ENCODE data around the gene SMIM30.

DNA sequence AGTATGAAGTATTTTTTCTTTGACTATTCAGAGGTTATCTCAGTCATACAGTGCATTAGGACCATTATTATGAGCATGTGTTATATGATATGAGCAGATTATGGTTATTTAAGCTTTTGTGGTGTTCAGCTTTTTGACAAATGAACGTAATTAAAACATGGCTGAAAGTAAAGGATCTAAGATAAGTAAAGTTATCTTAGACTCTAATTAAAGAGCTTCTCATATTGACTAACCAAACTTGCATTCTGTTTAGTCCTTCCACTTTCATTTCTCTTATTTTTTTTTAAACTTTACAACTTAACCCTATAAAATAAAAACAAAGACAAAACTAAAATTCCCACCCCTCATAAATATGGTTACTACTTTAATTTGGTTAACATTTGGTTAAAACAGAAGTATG lies 24.8 kb downstream of the SMIM30 start:
- TF ChIP-seq, protein P1, sequence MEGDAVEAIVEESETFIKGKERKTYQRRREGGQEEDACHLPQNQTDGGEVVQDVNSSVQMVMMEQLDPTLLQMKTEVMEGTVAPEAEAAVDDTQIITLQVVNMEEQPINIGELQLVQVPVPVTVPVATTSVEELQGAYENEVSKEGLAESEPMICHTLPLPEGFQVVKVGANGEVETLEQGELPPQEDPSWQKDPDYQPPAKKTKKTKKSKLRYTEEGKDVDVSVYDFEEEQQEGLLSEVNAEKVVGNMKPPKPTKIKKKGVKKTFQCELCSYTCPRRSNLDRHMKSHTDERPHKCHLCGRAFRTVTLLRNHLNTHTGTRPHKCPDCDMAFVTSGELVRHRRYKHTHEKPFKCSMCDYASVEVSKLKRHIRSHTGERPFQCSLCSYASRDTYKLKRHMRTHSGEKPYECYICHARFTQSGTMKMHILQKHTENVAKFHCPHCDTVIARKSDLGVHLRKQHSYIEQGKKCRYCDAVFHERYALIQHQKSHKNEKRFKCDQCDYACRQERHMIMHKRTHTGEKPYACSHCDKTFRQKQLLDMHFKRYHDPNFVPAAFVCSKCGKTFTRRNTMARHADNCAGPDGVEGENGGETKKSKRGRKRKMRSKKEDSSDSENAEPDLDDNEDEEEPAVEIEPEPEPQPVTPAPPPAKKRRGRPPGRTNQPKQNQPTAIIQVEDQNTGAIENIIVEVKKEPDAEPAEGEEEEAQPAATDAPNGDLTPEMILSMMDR (IDR thresholded peaks at IDR 0.05), result no peak
- no peak for TF ChIP-seq POLR2A (IDR thresholded peaks at IDR 0.05)

Data from adrenal gland (tissue), 5 donors.